OCI-LY3 (cell line): ENCODE measurements around the gene GALNT18.

Experiments used
- EZH2phosphoT487 ChIP-seq: fragments of 200-600 bp; shearing (Covaris generic); IDR thresholded peaks from 2 replicates; pipeline ENCODE4 v1.6.1; 2018; ENCODE audit warnings: antibody characterized with exemption, mixed run types, low read depth
- TF ChIP-seq, protein P1 (sequence below): fragments of 200-600, 300-600 bp; sonication (generic); IDR thresholded peaks from 2 replicates; pipeline ENCODE4 v1.5.1; 2014; ENCODE audit warnings: antibody characterized with exemption, low read length, low read depth

- TF ChIP-seq, protein P1, sequence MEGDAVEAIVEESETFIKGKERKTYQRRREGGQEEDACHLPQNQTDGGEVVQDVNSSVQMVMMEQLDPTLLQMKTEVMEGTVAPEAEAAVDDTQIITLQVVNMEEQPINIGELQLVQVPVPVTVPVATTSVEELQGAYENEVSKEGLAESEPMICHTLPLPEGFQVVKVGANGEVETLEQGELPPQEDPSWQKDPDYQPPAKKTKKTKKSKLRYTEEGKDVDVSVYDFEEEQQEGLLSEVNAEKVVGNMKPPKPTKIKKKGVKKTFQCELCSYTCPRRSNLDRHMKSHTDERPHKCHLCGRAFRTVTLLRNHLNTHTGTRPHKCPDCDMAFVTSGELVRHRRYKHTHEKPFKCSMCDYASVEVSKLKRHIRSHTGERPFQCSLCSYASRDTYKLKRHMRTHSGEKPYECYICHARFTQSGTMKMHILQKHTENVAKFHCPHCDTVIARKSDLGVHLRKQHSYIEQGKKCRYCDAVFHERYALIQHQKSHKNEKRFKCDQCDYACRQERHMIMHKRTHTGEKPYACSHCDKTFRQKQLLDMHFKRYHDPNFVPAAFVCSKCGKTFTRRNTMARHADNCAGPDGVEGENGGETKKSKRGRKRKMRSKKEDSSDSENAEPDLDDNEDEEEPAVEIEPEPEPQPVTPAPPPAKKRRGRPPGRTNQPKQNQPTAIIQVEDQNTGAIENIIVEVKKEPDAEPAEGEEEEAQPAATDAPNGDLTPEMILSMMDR, result no peak
- TF ChIP-seq EZH2phosphoT487, result no peak
Measured at GRCh38 chr11:11374358-11375148, 247.3 kb downstream of the GALNT18 start.
